ENCODE data around the gene PHF19.

PHF19 gene

GRCh38 chr9:120852240-120853010, 24.6 kb downstream of the PHF19 start:
- no peak for DNase-seq

GRCh38 chr9:120851449-120851848, 25.5 kb downstream of the PHF19 start:
- no peak for DNase-seq

GRCh38 chr9:120850315-120850714, 26.7 kb downstream of the PHF19 start:
- no peak for DNase-seq

GRCh38 chr9:120846906-120847305, 30.1 kb downstream of the PHF19 start:
- DNase-seq: no peak

- DNase-seq: no peak
Observed at GRCh38 chr9:120846251-120846889, 30.6 kb downstream of the PHF19 start.

- no peak for DNase-seq
Observed at GRCh38 chr9:120845255-120845654, 31.7 kb downstream of the PHF19 start.

GRCh38 chr9:120842685-120843485, 34.1 kb downstream of the PHF19 start, which contains the start of gene PSMD5:
TSS of gene PSMD5 (minus strand) at chr9:120842922. CDS start at chr9:120842909, 13 bp downstream.
- DNase-seq: no peak

GRCh38 chr9:120841930-120842684, 34.9 kb downstream of the PHF19 start:
- DNase-seq: no peak

GRCh38 chr9:120839146-120839545, 37.8 kb downstream of the PHF19 start:
- no peak for DNase-seq

GRCh38 chr9:120837921-120838320, 39.1 kb downstream of the PHF19 start:
- no peak for DNase-seq

- no peak for DNase-seq
Observed at GRCh38 chr9:120833325-120833724, 43.7 kb downstream of the PHF19 start.

- no peak for DNase-seq
Observed at GRCh38 chr9:120832807-120833206, 44.2 kb downstream of the PHF19 start.

- no peak for DNase-seq
Observed at GRCh38 chr9:120830865-120831264, 46.1 kb downstream of the PHF19 start.

- DNase-seq: no peak
Observed at GRCh38 chr9:120830151-120830550, 46.8 kb downstream of the PHF19 start.

- DNase-seq: no peak
Observed at GRCh38 chr9:120829650-120830049, 47.3 kb downstream of the PHF19 start.

GRCh38 chr9:120820095-120820494, 56.9 kb downstream of the PHF19 start:
- DNase-seq: no peak

GRCh38 chr9:120818595-120818994, 58.4 kb downstream of the PHF19 start:
- no peak for DNase-seq

GRCh38 chr9:120815075-120815474, 61.9 kb downstream of the PHF19 start:
- DNase-seq: no peak

- no peak for DNase-seq
Observed at GRCh38 chr9:120808931-120809330, 68.1 kb downstream of the PHF19 start.

- DNase-seq: no peak
Observed at GRCh38 chr9:120807607-120808379, 69.2 kb downstream of the PHF19 start.

Data from cortex of kidney (tissue), 1 donor.